ENCODE measurements around the gene POU2F3.

POU2F3 gene

DNA sequence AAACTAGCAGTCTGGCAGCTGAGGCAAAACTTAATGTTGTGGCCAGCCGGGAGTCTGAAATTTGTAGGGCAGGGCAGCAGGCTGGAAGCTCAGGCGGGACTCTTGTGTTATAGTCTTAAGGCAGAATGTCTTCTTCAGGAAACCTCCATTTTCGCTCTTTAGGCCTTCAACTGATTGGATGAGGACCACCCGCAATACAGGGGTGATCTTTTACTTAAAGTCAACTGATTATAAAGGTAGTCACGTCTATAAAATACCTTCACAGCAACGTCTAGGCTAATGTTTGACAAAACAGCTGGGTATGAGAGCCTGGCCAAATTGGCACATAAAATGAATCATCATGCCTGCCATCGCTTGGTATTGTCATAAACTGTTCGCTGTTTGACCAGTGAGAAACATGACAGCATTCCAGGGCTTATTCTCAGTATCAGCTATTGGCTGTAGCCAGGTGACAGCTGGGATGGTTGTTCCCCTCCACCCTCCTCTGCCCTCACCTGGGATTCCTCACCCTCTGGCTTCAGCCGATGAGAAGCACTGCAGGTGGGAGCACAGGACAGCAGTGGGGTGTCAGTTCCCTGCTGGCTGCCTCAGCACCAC is 6.6 kb upstream of the POU2F3 start:
- TF ChIP-seq, protein P1, sequence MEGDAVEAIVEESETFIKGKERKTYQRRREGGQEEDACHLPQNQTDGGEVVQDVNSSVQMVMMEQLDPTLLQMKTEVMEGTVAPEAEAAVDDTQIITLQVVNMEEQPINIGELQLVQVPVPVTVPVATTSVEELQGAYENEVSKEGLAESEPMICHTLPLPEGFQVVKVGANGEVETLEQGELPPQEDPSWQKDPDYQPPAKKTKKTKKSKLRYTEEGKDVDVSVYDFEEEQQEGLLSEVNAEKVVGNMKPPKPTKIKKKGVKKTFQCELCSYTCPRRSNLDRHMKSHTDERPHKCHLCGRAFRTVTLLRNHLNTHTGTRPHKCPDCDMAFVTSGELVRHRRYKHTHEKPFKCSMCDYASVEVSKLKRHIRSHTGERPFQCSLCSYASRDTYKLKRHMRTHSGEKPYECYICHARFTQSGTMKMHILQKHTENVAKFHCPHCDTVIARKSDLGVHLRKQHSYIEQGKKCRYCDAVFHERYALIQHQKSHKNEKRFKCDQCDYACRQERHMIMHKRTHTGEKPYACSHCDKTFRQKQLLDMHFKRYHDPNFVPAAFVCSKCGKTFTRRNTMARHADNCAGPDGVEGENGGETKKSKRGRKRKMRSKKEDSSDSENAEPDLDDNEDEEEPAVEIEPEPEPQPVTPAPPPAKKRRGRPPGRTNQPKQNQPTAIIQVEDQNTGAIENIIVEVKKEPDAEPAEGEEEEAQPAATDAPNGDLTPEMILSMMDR (IDR thresholded peaks at IDR 0.05; ENCODE audit: insufficient read depth, missing control alignments) = no peak
- FAIRE-seq (no peak), DNase-seq (ENCODE audit: insufficient read length, low spot score) (no peak)

GRCh38 chr11:120235024-120235628 is 4.8 kb upstream of the POU2F3 start:
- peak; percentile 77 for DNase-seq (ENCODE audit: insufficient read length, low spot score)
- FAIRE-seq = no peak
- TF ChIP-seq, protein P1 (IDR thresholded peaks at IDR 0.05; ENCODE audit: insufficient read depth, missing control alignments) = peak; percentile 93

- DNase-seq (ENCODE audit: insufficient read length, low spot score) (no peak), FAIRE-seq (no peak)
Measured at GRCh38 chr11:120236169-120237107, 3.5 kb upstream of the POU2F3 start.

DNA sequence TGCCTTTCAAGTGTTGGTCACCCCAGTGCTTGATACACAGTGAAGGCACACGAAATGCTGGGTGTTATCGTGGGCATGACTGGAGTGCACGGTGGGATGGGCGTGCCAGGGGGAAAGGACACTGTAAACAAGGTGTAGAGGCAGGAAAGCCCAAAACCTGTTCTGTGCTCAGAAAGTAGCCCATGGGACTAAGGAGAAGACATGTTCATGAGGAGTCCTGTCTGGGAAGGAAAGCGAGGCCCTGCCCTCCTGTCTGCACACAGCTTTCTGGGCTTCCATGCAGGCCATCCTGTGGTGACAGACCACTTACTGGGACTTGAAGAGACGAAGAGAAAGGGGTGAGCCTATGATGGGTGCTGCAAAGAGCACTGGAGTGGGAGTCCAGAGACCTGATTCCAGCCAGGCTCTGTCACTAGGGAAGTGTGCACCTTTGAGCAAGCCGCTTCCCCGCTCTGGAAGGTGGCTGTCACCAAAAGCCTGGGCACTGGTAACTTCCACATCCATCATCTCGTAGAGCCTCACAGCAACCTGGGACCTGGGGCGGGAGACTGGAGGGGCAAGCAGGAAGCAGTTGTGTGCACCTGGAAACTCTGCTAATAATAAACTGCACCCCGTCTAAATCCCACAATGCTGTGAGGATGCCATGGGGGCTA is 846 bp upstream of the POU2F3 start:
- FAIRE-seq (no peak), DNase-seq (ENCODE audit: insufficient read length, low spot score) (no peak)
- TF ChIP-seq, protein P1 (IDR thresholded peaks at IDR 0.05; ENCODE audit: insufficient read depth, missing control alignments) = no peak

More at GRCh38 chr11:120236169-120237107, 3.5 kb upstream of the POU2F3 start:
- TF ChIP-seq, protein P1 (IDR thresholded peaks at IDR 0.05; ENCODE audit: insufficient read depth, missing control alignments) = no peak

DNA sequence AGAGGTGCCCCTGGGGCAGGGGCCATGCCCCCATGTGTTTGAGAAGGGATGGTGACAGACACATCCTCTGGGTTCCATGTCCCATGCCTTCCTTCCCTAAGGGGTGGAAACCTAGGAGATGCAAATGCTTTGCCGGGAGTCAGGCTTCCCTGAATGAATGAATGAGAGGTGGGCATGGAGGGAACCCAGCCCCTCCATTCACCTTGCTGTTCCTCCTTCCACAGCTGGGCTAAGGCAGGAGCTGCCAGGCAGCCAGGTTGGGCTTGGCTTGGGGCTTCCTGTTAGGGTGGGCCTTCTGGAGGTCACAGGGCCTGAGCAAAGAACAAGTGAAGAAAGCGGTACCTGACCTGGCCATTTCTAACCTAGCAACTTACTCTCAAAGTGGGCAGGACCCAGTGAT is 926 bp downstream of the POU2F3 start:
- TF ChIP-seq, protein P1 (IDR thresholded peaks at IDR 0.05; ENCODE audit: insufficient read depth, missing control alignments) = no peak
- FAIRE-seq (no peak), DNase-seq (ENCODE audit: insufficient read length, low spot score) (no peak)

- no peak for FAIRE-seq
- DNase-seq (ENCODE audit: insufficient read length, low spot score) = no peak
- TF ChIP-seq, protein P1 (IDR thresholded peaks at IDR 0.05; ENCODE audit: insufficient read depth, missing control alignments) = no peak
Measured at GRCh38 chr11:120241277-120241676, 1.3 kb downstream of the POU2F3 start.

All from D721Med (cell line).